IPS DF 4.7 (cell line): Measurements from ENCODE around the gene CPNE6.

Experiments used
- DNase-seq: peaks from one replicate; pipeline ENCODE4 v3.0.0-alpha.2; 2013; ENCODE audit warnings: low spot score; ENCODE audit errors: extremely low read depth

Gene CPNE6

DNA sequence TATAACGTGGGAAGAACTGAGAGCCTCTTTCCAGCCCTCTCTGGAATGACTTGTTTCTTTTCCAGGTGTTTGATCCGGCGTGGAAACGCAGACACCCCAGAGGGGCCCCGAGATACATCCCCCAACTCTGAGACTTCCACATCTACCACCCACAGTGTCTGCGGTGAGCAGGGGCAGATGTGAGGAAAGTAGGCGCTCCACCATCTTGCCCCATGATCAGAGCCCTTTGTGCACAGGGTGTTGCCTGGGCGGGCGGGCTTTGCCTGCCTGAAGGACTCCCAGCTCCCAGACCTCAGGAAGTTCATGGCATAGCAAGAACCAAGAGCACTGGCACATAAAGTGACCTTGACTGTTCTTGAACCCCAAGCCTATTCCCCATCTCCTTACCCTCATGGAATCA lies 16.7 kb upstream of the CPNE6 start:
- DNase-seq: no peak

DNA sequence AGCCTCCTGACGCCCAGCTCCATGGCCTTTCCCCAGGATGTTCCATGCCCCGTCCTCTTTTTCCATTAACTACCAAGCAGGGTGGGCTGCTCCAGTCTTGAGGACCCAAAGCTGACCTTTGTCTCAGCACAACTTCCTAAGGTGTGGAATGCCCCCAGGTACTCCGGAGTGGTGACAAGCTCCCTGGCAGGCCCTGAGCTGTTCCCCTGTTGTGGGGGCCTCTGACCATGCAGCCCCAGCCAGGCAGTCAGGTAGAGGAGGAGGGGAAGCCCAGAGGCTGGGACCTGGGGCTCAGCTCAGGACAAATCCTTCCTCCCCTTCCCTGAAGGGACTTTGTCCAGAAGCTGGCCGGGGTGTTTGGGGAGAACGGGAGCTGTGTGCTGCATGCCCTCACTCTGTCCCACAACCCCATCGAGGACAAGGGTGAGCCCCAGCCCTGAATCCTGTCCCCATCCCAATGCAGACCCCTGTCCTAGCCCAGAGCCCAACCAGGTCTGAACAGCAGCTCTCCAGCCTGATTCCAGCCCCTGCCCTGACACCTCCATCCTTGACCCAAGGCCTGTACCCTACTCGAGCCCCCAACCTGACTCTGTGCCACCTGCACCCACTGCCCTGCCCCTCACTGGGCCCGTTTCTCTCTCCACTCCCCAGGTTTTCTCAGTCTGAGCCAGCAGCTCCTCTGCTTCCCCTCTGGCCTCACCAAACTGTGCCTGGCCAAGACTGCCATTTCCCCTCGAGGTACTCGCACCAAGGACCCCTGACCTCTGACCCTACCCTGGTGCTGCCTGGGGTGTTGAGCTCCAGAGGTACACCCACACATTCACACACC lies 15.2 kb upstream of the CPNE6 start:
- no peak for DNase-seq

DNA sequence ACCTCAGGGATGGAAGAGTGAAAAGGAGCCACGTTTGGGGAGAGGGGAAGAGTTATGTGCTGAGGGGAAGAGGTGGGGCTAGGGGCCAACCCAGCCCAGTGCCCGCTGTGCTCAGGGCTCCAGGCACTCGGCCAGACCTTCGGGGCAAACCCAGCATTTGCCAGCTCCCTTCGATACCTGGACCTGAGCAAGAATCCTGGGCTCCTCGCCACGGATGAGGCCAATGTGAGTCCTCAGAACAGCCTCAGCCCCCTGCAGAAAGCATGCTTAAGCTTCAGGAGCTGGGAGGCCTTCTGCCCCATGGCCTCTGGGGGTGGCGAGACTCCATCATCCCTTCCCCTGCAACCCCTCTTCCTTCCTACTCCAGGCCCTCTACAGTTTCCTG lies 14.6 kb upstream of the CPNE6 start:
- no peak for DNase-seq

DNA sequence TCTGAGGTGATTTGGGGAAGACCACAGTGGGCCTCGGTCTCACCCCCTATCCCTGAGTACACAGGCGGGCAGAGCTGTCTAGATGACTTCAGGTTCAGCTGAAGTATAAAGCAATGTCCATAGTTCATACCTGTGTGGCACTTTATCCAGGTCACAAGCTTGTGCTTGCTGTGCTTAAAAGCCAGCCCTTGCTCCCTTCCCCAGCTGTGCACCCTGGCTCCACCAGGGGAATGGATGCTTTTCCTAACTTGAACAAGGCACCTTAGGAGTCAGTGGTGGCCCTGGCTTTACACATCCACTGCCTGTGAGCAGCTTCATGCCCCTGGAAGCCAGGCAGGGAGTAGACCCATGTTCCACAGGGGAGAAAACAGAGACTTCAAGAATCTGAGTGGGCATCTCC lies 14.1 kb upstream of the CPNE6 start:
- no peak for DNase-seq

DNA sequence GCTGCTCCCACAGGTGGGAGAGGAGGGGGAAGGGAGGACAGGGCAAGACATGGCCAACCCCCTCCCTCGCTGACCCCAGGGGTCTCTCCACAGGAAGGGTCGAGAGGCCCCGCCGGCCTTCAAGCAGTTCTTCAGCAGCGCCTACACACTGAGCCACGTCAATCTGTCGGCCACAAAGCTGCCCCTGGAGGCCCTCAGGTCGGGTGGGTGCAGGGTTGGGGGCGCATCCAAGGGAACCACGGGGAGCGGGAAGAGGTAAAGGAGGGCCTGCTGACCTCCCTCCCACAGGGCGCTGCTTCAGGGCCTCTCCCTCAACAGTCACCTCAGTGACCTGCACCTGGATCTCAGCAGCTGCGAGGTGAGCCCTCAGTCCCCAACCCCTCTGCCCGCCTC lies 13.5 kb upstream of the CPNE6 start:
- no peak for DNase-seq

DNA sequence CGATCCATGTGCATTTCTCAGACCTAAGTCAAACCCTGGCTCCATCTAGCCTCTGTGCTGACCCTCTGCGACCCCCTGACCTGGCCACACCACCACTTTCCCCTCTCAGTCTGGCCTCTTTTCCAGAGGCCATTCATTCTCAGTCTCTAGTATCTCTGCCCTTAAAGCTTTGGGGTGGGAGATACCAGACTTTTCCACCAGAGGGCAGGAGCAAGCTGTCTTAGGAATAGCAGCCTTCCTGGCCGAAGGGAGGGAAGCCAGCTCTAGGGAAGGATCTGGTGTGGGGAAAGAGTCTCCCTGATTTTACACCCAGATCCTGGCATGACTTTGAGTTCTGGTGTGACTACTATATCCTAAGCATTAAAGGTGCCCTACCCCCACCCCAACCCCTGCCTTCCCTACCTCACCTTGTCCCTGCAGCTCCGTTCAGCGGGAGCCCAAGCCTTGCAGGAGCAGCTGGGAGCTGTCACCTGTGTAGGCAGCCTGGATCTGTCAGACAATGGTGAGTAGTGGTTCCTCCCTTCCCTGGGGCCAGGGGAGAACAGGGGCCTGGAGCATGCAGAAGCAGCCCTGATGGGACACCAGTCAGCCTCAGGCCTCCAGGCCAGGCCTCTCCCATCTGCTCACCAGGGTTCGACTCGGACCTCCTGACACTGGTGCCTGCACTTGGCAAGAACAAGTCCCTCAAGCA lies 13.0 kb upstream of the CPNE6 start:
- DNase-seq: no peak

DNA sequence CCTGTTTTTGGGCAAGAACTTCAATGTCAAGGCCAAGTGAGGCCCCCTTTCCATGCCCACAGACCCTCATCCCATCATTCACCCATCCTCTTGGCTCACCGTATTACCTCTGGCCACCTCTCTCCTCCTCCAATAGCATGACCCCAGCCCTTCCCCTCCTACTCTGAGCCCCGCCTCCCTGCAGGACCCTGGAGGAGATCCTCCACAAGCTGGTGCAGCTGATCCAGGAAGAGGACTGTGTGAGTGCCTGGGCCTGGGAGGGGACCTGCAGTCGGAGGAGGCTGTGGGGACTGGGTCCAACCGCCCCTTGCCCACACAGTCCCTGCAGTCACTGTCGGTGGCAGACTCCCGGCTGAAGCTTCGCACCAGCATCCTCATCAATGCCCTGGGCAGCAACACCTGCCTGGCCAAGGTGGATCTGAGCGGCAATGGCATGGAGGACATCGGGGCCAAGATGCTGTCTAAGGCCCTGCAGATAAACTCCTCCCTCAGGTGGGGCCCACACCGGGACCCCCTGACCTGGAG lies 12.3 kb upstream of the CPNE6 start:
- no peak for DNase-seq

DNA sequence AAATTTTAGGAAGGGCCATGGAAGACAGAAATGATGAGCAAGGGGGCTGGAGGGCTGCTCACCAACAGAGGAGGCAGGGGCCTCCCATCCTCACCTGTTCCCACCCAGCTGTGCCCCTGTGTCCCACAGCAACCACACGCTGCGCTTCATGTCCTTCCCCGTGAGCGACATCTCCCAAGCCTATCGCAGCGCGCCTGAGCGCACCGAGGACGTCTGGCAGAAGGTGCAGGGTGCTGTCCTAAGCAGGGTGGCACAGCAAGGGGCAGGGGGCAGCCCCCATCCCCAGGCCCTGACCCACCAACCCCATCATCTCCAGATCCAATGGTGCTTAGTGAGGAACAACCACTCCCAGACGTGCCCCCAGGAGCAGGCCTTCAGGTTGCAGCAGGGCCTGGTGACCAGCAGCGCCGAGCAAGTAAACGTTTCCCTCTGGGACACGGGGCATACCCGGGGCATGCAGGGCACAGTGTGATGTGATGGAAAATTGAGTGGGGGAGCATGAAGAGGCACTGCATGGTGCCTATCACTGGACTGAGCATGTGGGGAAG lies 11.4 kb upstream of the CPNE6 start:
- no peak for DNase-seq

DNA sequence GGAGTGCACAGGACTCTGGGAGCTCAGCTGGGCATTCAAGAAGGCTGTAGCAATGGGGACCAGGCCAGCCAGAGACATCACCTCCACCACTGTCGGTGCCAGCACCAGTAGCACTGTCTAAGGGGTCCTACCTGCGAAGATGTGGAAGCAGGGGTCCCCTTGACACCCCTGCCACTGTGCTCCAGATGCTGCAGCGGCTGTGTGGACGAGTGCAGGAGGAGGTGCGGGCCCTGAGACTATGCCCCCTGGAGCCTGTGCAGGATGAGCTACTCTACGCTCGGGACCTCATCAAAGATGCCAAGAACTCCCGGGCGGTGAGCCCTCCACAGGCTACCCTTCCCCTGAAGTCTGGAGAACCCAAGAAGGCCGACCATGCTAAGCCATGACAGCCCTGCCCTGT lies 10.9 kb upstream of the CPNE6 start:
- no peak for DNase-seq

DNA sequence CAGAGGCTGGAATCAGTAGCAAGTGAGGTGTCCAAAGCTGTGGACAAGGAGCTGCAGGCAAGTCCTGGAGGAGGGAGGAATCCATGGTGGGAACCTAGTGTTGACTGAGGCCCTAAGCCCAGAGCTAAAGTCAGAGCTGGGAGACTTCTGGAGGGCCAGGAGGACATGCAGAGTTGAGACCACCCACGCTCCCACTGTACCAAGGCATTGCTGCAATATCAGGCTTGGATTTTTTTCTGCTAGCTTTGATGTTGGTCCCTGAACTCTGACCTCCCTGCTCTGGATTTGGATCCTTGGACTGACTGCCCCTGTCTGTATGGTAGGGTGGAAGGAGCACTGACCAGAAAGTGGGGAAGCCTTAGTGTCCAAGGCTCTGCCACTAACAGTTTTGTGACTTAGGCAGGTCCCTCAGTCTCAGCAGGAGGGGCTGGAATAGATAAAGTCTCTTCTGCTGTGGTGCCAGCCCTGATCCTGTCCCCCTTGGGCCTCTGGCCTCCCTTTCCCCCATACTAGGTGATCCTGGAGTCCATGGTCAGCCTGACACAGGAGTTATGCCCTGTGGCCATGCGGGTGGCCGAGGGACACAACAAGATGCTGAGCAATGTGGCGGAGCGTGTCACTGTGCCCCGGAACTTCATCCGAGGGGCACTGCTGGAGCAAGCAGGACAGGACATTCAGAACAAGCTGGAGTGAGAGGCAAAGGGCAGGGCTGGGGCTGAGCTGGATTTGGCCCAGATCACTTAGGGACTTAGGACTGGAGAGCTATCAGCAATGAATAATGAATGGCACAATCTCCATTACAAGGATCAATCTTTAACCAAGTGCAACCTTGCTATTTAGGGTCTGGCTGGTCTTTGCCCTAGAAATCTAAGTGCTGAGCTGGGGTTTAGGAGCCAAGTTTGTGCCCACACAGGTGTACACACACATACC lies 10.1 kb upstream of the CPNE6 start:
- no peak for DNase-seq

DNA sequence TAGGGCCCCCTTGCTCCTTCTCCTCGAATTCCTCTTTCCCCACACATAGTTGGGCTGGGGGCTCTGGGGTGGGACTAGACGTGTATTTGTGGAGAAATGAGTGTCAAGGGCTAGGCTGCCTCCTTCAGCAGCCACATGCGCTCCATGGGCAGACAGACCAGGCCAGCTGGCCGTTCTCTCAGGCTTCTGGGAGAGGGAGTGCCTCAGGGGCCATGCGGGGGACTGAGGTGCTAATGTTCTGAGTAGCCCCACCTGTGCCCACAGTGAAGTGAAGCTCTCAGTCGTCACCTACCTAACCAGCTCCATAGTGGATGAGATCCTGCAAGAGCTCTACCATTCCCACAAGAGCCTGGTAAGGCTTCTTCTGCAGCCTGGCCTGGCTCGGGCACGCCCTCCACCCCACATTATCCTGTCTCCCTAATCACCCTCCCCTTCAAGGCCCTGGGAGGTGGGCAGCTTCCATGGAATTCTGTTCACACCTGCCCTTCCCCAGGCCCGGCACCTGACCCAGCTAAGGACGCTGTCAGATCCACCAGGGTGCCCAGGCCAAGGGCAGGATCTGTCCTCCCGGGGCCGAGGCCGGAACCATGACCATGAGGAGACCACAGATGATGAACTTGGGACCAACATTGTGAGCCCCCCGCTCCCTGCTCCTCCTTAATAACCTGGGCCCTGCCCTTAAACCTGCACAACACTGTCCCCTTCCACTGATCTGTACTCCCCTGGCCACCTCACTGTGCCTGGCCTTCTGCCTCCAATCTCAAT lies 9.0 kb upstream of the CPNE6 start:
- DNase-seq: no peak

DNA sequence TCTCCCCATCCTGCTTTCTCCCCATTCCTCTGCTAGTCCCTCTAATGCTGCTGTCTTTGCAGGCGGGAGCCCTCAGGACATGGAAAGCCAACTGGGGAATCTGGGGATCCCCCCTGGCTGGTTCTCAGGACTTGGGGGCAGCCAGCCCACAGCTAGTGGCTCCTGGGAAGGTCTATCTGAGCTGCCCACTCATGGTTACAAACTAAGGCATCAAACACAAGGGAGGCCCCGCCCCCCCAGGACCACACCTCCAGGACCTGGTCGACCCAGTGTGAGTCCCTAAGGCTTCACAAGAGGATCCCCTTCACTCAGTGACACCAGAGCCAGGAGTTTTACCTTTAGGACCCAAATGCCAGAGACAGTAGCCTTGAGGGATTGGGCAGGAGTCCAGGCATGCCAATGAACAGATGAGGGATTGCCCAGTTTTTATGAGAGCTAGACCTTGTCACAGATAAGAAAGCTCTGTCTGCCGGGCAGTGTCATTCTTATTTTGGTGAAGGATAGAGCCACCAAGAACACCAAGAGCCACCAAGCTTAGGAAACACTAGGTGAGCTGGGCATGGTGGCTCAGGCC lies 8.0 kb upstream of the CPNE6 start:
- DNase-seq: no peak

DNA sequence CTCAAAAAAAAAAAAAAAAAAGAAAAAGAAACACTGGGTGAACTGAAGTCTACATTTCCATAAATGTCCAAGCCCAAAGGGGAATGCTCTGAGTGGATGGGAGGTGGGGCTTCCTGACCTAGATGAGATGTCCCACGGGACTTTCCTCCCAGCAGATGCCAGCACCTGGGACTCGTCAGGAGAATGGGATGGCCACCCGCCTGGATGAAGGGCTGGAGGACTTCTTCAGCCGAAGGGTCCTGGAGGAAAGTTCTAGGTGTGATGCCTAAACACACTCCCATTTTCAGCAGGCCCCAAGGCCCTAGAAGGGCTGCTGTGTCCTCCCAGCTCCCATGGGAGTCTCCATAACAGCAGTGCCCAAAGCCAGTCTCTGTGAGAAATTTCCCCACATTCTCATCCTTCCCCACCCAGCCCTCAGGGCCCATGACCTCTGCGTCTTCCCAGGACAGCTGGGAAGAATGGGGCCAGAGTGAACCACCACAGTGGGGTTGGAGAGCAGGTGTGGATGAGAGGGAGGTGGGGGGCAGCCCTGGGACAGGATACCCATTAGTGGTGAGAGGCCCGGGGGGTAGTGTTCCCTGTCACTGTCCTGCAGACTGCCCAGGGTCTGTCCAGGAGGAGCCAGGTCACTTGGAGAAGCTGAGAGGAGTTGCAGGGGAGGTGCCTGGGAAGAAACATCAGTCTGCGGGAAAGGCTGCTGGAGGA lies 7.1 kb upstream of the CPNE6 start:
- DNase-seq: no peak

DNA sequence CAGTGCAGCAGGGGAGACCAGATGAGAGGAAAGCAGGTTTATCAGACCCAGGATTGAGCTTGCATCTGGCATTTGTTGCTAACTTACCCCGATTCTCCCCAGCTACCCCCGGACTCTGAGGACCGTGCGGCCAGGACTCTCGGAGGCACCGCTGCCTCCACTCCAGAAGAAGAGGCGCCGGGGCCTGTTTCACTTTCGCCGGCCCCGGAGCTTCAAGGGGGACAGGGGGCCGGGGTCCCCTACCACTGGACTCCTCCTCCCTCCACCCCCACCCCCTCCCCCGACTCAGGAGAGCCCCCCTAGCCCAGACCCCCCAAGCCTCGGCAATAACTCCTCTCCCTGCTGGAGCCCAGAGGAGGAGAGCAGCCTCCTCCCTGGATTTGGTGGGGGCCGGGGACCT lies 6.5 kb upstream of the CPNE6 start:
- no peak for DNase-seq

DNA sequence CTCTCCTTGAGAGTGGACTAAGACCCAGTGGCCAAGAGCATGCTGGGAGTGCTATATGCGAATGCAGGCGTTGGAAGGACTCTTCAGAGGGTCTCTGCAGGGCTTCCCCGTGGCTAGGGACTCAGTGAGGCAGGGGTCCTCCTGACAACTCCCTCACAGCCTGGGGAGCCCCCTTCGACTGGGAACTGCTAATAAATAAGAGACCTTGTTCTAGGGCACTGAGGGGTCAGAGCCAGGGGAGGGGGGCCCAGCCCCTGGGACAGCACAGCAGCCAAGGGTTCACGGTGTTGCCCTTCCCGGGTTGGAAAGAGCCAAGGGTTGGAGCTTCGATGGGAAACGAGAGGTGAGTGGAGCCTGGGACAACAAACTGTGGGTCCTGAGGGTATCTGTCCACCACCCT lies 6.0 kb upstream of the CPNE6 start:
- no peak for DNase-seq

DNA sequence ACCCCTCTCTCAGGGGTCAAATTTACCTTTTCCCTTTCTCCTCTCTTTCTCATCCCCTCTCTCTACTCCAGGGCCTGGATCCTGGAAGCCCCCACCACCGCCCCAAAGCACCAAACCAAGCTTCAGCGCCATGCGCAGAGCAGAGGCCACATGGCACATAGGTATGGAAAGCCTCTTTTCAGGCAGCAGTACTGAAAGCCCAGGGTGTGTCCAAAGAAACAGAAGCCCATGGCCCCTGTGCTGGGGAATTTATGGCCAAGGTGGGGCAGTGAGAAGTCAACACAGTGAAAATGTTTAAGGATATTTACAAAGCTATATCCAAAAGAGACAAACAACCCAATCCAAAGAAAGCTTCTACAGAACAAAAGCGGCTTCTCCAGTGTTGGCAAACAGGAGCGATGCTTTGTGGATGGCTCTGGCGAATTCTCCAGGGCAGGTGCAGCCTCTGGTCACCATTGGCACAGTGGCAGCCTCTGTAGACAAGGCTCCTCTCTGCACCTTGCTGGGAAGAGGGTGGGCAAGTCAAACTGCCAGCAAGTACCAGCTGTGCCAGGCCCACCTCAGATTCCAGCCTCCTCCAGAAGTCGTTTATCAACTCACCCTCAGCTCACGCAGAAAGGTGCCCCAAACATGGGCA lies 4.7 kb upstream of the CPNE6 start:
- DNase-seq: no peak

DNA sequence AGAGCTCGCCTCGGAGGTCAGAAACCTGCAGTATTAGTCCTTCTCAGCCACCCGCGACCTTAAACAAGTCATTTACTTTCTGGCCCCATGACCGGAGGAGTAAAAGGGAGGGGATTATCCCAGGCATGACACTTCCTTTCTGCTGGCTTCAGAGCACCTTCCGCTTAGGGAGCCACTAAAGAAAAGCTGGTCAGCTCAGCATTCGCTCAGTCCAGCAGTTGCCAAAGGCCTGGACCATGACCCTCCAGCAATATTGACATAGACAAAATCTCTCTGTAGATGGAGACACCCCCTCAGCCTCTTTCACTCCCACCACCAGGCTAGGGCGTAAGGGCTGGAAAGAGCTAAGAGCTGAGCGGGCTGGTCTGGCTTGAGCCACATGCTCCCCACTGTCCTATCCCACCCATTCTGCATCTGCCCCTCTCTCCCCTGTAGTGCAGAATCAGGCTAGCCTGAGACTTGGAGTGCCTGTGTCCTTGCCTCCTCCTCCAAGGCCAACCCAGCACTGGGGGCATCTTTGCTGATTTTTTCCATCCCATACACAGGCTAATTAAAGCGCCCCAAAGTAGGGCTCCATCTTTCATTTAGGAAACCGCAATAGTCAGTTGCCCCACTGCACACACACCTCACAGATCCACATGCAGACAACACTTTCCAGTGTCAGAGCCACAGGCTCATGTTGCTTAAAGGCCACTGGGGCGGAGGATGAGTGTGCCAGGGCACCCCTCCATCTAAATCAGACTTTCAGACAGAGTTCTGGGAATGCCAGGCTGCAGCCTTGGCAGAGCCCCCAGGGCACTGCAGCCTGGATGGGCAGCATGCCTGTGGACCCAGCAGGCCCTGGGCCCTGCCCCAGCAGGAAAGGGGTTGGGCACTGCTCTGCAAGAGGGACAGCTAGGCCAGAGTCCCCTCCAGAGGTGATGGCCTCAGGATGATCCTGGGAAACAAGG lies 4.0 kb upstream of the CPNE6 start:
- DNase-seq: no peak

DNA sequence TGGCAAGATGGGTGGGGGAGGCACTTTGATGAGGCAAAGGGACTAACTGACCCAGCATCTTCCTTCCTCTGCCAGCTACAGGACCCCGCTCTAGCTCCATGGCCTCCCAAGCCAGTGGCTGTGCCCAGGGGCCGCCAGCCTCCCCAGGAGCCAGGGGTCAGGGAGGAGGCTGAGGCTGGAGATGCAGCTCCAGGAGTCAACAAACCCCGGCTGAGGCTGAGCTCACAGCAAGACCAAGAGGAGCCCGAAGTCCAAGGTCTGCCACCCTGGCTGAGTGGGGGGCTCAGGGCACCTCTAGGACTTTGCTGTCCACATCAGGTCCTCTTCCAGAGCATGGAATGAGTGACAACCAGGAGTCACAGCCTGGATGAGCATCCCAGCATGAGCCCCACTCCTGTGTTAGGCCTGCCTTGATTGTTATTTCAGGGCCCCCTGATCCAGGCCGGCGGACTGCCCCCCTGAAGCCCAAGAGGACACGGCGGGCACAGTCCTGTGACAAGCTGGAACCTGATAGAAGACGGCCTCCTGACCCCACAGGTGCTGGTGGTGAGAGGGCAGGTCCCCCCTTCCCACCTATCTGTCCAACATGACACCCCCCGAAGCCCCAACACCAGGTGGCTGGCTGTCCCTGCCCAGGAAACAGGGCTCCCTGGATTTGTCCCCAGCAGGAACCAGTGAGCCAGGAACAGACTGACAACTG lies 2.5 kb upstream of the CPNE6 start:
- no peak for DNase-seq
